ENCODE measurements around the gene RREB1.

RREB1 gene

DNA sequence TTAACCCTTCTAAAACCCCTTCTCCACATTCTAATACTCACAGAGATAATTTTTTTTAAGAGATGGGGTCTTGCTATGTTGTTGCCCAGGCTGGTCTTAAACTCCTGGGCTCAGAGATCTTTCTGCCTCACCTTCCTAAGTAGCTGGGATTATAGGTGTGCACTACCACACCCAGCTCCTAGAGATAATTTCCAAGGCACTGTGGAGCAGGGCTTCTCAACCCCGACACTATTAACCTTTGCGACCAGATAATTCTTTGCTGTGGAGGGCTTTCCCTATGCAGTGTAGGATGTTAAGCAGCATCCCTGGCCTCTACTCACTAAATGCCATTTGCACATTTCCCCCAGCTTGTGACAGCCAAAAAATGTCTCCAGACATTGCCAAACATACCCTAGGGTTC, 8.8 kb upstream of the RREB1 start:
- no peak for DNase-seq

- DNase-seq: no peak
Measured at GRCh38 chr6:7100072-7100752, 7.5 kb upstream of the RREB1 start.

- no peak for DNase-seq
Measured at GRCh38 chr6:7100753-7101081, 7.0 kb upstream of the RREB1 start.

GRCh38 chr6:7101290-7101689, 6.5 kb upstream of the RREB1 start:
- peak in 1 of 2 experiments; percentile 25 for DNase-seq

- DNase-seq: no peak
Measured at GRCh38 chr6:7104752-7105151, 3.0 kb upstream of the RREB1 start.

DNA sequence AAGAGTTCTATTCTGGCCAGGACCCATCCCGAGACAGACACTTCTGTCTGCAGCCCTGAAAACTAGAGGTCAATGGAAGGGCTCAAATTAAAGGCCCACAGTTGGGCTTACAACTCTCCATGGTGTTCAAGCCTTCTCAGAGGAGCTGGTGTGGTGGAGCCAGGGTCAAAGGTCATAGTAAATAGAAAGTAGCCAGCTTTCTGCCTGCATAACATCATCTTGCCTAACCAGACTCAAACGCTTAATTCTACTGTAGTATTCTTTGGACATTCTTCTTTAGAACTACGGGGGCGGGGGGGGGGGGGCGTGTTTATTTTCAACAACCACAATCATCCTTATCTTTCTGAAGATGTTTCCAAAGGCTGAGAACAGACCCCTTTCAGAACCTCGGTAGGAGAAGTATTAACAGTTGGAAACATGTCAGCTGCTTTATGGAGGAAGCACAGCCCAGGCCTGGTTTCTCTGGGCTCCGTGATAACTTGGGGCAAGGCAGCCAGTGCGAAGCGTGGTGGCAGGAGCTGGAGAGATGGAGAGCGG, 1.5 kb upstream of the RREB1 start:
- DNase-seq: no peak

- DNase-seq: peak in 1 of 2 experiments; percentile 9
Measured at GRCh38 chr6:7106752-7107577, 796 bp upstream of the RREB1 start.

DNA sequence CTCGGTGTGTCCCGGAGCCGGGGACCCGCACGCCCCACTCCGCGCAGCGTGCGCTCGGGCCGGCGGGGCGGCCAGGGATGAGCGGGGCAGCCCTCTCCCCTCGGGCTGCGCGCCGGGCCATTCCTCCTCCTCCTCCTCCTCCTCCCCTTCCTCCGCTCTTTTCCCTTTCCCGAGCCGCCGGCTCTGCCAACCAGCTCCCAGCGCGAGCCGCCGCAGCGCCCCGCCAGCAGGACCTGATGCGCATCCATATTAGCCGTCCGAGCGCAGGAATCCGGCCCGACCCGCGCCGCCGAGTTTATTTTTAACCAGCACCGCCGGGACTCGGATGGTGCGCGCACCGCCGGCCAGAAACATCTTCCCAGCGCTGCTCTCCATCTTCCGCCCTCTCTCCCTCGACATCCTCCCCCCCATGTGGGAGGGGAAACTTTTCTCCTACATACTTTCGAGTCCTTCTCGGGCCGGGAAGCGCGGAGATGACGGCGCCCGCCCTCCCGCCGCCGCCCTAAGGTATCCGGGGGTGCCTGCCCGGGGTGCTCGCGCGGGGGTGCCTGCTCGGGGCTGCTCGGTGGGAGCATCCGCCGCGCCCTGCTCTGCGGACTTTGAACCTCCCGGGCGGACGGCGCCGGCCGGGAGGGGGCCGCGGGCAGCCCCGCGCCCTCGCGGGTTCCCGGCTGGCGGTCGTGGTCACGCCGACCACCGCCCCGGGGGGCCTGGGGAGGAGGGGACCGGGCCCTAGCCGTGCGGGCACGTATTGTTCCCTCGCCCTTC, 619 bp downstream of the RREB1 start:
- no peak for DNase-seq

DNA sequence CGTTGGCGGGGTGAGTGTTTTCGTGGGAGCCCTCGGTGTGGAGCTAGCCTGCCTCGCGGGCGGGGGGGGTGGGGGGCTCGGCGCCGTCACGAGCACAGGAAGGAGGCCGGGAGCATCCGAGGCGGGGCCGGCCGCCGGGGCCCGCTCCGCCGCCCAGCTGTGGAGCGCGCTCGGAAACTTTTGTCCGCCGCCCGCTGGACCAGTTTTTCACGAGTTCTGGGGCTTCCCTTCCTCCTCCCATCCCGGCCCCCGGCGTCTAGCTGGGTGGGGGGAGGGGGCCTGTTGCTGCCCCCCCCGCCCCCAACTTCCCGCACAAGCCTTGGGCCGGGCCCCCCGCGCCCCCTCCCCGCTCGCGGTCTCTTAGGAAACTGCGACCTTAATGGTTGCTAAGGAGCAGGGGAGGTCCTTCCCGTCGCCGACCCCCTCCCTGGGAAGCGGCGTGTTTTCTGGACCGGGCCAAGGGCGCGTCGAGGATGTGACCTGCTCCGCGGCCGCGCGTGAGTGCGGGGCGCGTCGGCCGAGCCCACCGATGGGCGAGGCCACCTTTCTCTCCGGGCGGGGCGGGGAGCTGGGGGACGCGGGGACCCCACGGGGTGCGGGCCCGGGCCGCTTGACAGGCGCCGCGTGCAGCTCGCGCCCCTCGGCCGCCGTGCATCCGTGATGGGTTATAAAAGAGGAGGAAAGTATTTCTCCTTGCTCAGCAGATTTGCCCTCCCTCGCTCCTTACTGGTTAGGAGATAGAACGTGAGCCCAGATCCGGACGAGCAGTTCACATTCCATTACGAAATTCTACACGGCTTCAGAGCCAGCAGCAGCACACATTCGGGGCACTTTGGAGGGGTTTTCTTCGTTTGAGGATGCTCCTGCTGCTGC, 1.4 kb downstream of the RREB1 start:
- peak in 1 of 2 experiments; percentile 30 for DNase-seq

DNA sequence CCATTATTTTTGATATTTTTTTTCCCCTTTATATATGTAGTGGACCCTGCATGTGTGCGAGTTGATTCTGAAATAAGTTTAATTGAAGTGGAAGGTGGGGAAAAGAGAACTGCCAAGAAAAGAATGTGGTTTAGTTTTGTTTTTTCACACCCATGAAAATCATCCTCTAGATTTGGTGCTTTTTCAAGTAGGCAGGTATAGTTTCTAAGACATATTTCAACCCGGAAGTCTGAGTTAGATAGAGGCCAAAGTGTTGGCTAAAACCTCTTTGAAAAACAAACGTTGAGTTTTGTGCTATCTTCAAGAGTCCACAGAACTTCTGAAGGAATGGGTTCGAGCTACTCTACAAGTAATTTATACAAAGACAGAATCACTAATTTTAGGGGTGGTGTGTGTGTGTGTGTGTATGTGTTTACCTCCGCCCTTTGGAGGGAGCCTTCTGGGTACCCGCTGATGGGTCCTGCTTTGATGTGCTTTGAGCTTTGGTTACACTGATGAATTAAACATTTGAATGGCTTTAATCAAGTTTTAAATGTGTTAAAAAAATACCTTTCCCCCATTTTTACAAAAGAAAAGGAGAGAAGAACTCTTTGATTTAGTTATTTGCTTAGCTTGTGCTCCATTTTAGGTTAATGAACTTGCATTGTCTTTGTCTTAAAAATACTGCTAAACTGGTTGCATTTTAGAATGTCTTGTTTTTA, 2.5 kb downstream of the RREB1 start:
- no peak for DNase-seq

GRCh38 chr6:7111095-7111690, 3.4 kb downstream of the RREB1 start:
- DNase-seq: no peak

GRCh38 chr6:7112171-7112570, 4.4 kb downstream of the RREB1 start:
- no peak for DNase-seq

DNA sequence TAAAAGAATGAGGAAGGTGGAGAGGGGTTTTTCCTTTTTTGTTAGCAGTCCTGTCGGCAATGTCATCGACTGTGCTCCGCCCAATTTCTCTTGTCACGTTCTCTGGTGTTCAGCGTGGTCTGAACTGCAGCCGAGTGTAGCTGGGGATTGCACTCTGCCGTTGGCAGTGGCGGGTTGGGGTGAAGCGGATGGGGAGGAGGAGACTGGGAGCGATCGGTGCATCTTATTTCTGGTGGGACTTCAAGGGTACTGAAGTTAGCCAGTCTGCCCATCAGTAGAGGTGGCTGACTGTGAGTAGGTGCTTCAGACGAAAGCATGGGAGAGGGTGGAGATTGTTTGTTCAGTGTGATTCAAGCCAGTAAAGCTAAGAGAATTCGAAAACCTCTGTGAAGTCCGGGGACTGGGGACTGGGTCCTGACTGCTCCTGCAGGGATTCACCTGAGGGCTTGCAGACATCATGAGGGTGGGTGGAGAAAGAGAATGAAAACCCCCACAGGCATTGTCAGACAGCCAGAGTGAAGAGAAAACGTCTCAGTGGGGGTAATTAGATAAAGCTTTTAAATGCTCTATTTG, 5.1 kb downstream of the RREB1 start:
- peak in 1 of 2 experiments; percentile 37 for DNase-seq

GRCh38 chr6:7114744-7115458, 7.1 kb downstream of the RREB1 start:
- no peak for DNase-seq

DNA sequence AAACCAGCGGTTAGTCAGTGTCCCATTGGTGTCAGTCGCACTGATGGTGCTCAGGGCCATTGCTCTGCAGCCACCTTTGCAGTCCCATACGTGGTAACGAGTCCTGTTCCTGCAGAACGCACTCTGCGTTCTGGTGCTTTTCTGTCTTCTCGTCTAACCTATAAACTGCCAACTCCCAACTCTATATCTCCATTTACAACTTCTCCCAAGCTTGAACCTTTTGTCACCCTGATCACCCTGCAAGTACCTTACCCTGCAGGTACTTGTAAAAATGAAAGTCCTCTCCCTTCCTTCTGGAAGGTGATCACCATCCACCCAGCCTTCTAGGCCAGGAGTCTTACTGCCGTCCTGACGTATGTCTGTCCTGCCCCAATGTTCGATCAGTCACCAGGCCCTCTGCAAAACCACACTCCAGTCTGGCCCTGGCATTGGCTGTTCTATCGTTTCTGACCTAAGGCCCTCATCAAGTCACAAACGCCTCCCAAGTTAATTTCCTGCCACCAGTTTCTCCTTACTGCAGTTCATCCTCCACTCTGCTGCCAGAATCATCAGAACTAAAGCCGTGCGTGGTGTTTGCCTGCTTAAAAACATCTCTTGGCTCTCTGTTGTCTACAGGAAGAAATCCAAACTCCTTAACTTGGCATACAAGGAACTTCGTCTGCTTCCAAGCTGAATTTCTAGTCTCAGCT, 7.9 kb downstream of the RREB1 start:
- no peak for DNase-seq

GRCh38 chr6:7119272-7119801, 11.6 kb downstream of the RREB1 start:
- DNase-seq: no peak

DNA sequence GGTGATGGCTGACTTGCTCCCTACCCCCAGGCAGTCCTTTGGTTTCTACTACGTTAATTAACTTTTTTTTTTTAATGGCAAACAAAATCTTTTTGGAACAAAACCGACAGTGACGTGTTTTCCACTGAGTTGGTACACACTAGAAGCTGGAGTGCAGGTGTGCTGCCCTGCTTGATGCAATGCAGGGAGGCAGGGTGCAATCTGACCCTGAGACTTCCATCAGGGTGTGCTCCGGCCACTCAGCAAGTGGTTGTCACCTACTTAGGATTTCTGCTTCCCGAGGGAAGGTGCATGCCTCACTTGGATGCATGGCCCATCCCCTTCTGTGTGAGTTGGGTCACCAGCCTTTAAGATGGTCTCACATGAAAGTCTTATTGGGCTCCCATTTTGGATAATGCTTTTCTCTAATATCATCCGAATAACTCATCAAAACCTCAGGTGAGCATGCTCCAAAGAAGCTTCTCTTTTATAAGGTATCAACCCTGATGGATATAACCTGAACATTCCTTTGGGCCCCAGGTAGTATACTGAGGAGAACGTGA, 14.0 kb downstream of the RREB1 start:
- no peak for DNase-seq

- DNase-seq: no peak
Measured at GRCh38 chr6:7122684-7123083, 14.9 kb downstream of the RREB1 start.

DNA sequence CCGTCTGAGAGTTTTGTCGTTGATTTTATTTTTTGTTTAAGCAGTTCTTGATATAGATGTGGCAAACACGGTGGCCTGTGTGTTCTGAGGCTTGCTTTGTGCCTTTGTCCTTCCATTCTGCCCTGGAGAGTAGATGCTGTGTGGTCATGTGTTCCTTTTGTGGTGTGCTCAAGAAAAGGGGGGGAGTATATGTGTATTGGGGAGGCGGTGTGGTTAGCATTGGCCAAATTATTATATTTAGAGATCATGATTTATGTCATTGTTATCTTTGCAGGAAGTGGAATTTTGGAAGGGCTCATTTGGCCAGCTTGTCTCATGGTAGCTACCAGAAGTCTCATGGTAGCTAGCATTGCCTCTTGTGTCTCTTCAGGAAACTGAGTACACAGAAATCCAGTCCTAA, 16.4 kb downstream of the RREB1 start:
- no peak for DNase-seq
